GM19035 (cell line): Measurements from ENCODE around the gene PRR12.

Experiments used
- ATAC-seq: cut with Tn5 transposase; IDR thresholded peaks from one replicate; pipeline ENCODE4 v1.9.1; 2021; ENCODE audit not compliant: unreplicated experiment

Gene PRR12

GRCh38 chr19:49590971-49591730 lies at the start of gene PRR12:
Gene PRR12, plus strand, starts transcription at chr19:49591182. Its CDS starts 473 bp downstream, at chr19:49591655.
- no peak for ATAC-seq

GRCh38 chr19:49541914-49542313 lies 49.1 kb upstream of the PRR12 start:
- no peak for ATAC-seq

GRCh38 chr19:49542446-49542845 lies 48.5 kb upstream of the PRR12 start:
- ATAC-seq: no peak

- no peak for ATAC-seq
These were observed 48.0 kb upstream of the PRR12 start for GRCh38 chr19:49543032-49543431.

- no peak for ATAC-seq
These were observed 46.8 kb upstream of the PRR12 start for GRCh38 chr19:49544154-49544553.

- ATAC-seq: no peak
These were observed 44.0 kb upstream of the PRR12 start for GRCh38 chr19:49546825-49547565.

GRCh38 chr19:49549045-49549444 lies 41.9 kb upstream of the PRR12 start:
- no peak for ATAC-seq

- no peak for ATAC-seq
These were observed 39.5 kb upstream of the PRR12 start for GRCh38 chr19:49551531-49551930.

- no peak for ATAC-seq
These were observed 38.2 kb upstream of the PRR12 start for GRCh38 chr19:49552749-49553148.

- ATAC-seq: no peak
These were observed 37.3 kb upstream of the PRR12 start for GRCh38 chr19:49553451-49554271.

GRCh38 chr19:49554701-49555181 lies 36.2 kb upstream of the PRR12 start:
- no peak for ATAC-seq

- ATAC-seq: no peak
These were observed 35.2 kb upstream of the PRR12 start for GRCh38 chr19:49555600-49556411.

- ATAC-seq: no peak
These were observed 34.3 kb upstream of the PRR12 start for GRCh38 chr19:49556412-49557398.

GRCh38 chr19:49557641-49558325 lies 33.2 kb upstream of the PRR12 start:
- ATAC-seq: no peak

- ATAC-seq: no peak
These were observed 32.4 kb upstream of the PRR12 start for GRCh38 chr19:49558591-49558990.

- no peak for ATAC-seq
These were observed 31.5 kb upstream of the PRR12 start for GRCh38 chr19:49559443-49559842.

GRCh38 chr19:49559928-49560327 lies 31.1 kb upstream of the PRR12 start:
- no peak for ATAC-seq

GRCh38 chr19:49560358-49560900 lies 30.6 kb upstream of the PRR12 start:
- no peak for ATAC-seq
